Activated B cell treated with CpG ODN at 0.5 μM for 24 hours (primary cell): ENCODE measurements around the gene ZNF532. TPM values are rescaled to one million over a fixed set of nuclear protein-coding genes. Genes with fewer than 3 reads are reported as not detected.

ENCODE experiments used
- ATAC-seq: fragments of 200-7000 bp; cut with Tn5 transposase; one replicate; pipeline ENCODE4 v1.10.0; 2021; ENCODE audit warnings: low read depth, mild to moderate bottlenecking, moderate library complexity
- CTCF ChIA-PET: fragments of 350-600 bp; sonication (Branson Sonifier 250); formaldehyde crosslinking; loops from one replicate; lab custom pipeline; 2021; ENCODE audit warnings: antibody characterized with exemption; lab: Charles Lee
- POLR2A ChIA-PET: fragments of 350-600 bp; sonication (Branson Sonifier 250); formaldehyde crosslinking; loops from one replicate; lab custom pipeline; 2021; ENCODE audit warnings: antibody characterized with exemption; lab: Charles Lee
- DNase-seq: peaks from one replicate; pipeline ENCODE4 v3.0.0; 2022
- H3K27ac Mint-ChIP-seq: one replicate; pipeline ENCODE4 v1.8.0; 2020; ENCODE audit warnings: mixed read lengths
- H3K27me3 Mint-ChIP-seq: one replicate; pipeline ENCODE4 v1.8.0; 2021; ENCODE audit warnings: mixed read lengths
- H3K36me3 Mint-ChIP-seq: one replicate; pipeline ENCODE4 v1.8.0; 2021; ENCODE audit warnings: low read depth, mixed read lengths
- H3K4me1 Mint-ChIP-seq: one replicate; pipeline ENCODE4 v1.8.0; 2021; ENCODE audit warnings: mixed read lengths
- H3K4me3 Mint-ChIP-seq: one replicate; pipeline ENCODE4 v1.8.0; 2020; ENCODE audit warnings: mild to moderate bottlenecking, mixed read lengths
- H3K9me3 Mint-ChIP-seq: one replicate; pipeline ENCODE4 v1.8.0; 2020; ENCODE audit warnings: mixed read lengths
- intact Hi-C: fragments of 100-400 bp; cut with micrococcal nuclease; formaldehyde crosslinking; loops from one replicate; pipeline ENCODE4 v1.15.1; 2024
- total RNA-seq: library from RNA; stranded (reverse); gene quantifications from 2 replicates; pipeline ENCODE4 v1.2.3, GENCODE V29; 2022
- TF ChIP-seq, protein P1 (sequence below): fragments of 200-600 bp; IDR thresholded peaks from one replicate; pipeline ENCODE4 v1.8.0; 2022; ENCODE audit warnings: antibody characterized with exemption, mild to moderate bottlenecking

ZNF532 gene, protein sequence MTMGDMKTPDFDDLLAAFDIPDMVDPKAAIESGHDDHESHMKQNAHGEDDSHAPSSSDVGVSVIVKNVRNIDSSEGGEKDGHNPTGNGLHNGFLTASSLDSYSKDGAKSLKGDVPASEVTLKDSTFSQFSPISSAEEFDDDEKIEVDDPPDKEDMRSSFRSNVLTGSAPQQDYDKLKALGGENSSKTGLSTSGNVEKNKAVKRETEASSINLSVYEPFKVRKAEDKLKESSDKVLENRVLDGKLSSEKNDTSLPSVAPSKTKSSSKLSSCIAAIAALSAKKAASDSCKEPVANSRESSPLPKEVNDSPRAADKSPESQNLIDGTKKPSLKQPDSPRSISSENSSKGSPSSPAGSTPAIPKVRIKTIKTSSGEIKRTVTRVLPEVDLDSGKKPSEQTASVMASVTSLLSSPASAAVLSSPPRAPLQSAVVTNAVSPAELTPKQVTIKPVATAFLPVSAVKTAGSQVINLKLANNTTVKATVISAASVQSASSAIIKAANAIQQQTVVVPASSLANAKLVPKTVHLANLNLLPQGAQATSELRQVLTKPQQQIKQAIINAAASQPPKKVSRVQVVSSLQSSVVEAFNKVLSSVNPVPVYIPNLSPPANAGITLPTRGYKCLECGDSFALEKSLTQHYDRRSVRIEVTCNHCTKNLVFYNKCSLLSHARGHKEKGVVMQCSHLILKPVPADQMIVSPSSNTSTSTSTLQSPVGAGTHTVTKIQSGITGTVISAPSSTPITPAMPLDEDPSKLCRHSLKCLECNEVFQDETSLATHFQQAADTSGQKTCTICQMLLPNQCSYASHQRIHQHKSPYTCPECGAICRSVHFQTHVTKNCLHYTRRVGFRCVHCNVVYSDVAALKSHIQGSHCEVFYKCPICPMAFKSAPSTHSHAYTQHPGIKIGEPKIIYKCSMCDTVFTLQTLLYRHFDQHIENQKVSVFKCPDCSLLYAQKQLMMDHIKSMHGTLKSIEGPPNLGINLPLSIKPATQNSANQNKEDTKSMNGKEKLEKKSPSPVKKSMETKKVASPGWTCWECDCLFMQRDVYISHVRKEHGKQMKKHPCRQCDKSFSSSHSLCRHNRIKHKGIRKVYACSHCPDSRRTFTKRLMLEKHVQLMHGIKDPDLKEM (N-terminal part only)
- total RNA-seq: 87.4 and 106 TPM in 2 replicates

DNA sequence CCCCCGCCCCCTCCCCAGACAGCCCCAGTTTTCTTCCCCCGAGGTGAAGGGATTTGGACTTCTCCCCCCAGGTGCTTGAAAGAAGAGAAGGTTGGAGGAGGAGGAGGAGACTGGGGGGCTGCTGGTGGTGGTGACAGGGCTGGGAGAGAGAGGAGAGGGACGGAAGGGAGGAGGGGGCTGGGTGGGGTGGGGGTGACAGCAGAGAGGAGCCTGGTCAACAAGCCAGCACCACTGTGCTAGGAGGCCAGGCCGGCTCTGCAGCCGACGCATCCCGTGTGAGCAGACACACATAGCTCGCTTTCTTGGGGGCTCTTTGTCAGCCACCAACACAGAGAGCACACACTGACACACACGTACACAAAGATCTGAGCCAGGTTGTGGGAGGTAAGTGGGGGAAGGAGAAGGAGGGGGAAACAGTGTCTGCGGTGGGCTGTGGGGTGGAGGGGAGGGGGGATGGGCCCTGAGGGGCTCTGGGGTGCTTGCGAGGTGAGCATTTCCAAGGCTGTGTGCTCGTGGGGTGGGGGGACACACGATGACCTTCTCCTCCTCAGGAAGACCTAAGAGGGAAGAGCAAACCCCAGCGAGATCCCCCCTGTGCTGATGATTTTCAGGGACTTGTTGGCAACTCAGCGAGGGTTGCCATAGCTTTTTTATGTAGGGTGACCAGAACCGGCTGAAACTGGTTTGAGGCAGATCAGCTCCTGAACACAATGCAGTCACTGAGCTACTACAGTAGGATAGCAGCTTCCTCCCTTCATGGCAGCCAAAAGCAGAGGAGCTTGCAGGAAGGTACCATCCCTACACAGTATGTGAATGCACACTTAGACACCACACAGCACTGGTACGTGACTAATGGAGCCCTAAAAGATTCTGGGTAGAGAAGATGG, at the start of gene ZNF532:
Gene ZNF532, plus strand, starts transcription at position 732 of the 887 bp plus-strand sequence. CDS start 53,411 bp downstream, outside the sequence.
- H3K36me3 Mint-ChIP-seq: peaks cover 44% of the 10 kb centered on the region
- H3K4me1 Mint-ChIP-seq: peaks cover 32% of the 10 kb centered on the region
- peak within 1 kb of the TSS; percentile 63 for H3K4me3 Mint-ChIP-seq
- POLR2A ChIA-PET: interaction anchor here (0.6 to 1.7 kb wide), 11 partner anchors 8 to 111 kb away, joined by 3 to 11 read pairs (median 5); no protein-coding TSS in a partner anchor
- intact Hi-C loops: loop anchor here (2.0 to 5.0 kb wide), 3 partner anchors 32 to 273 kb away; partner anchors contain the start of gene SEC11C
- ATAC-seq: peak; percentile 15
- peak within 1 kb of the TSS; percentile 85 for H3K27ac Mint-ChIP-seq
- TF ChIP-seq, protein P1, sequence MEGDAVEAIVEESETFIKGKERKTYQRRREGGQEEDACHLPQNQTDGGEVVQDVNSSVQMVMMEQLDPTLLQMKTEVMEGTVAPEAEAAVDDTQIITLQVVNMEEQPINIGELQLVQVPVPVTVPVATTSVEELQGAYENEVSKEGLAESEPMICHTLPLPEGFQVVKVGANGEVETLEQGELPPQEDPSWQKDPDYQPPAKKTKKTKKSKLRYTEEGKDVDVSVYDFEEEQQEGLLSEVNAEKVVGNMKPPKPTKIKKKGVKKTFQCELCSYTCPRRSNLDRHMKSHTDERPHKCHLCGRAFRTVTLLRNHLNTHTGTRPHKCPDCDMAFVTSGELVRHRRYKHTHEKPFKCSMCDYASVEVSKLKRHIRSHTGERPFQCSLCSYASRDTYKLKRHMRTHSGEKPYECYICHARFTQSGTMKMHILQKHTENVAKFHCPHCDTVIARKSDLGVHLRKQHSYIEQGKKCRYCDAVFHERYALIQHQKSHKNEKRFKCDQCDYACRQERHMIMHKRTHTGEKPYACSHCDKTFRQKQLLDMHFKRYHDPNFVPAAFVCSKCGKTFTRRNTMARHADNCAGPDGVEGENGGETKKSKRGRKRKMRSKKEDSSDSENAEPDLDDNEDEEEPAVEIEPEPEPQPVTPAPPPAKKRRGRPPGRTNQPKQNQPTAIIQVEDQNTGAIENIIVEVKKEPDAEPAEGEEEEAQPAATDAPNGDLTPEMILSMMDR: no peak
- CTCF ChIA-PET: interaction anchor here (1.2 kb wide), 1 partner anchor 192 kb away, joined by 3 read pairs; no protein-coding TSS in a partner anchor
- no peaks in the 10 kb centered on the region for H3K9me3 Mint-ChIP-seq
- H3K27me3 Mint-ChIP-seq: no peaks in the 10 kb centered on the region
- no peak for DNase-seq

DNA sequence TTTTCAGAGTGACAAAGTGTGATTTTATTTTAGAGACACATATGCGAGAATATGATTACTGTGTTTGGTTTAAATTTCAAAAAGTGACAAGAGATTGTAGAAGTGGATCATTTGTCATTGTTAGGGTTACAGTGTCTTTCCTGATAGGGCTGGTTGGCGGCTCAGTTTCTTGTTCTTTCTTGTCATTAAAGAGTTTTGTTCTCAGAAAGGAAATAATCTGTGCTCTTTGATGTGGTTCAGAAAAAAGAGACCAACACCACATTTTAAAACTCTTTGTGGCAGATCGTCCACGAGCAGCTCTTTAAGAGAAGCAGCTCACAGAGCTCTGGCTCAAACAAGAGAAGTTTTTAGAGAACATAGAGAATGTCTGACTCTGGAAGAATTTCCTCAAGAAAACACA, 45.6 kb upstream of the ZNF532 start:
- no peaks in the 10 kb centered on the region for H3K4me1 Mint-ChIP-seq
- no peak overlapping the region for H3K27ac Mint-ChIP-seq
- ChIA-PET POLR2A (no interaction called here), CTCF (no interaction called here)
- DNase-seq (no peak), ATAC-seq (no peak)
- H3K4me3 Mint-ChIP-seq: no peak overlapping the region
- no peaks in the 10 kb centered on the region for H3K36me3 Mint-ChIP-seq
- H3K27me3 Mint-ChIP-seq: peaks cover 3% of the 10 kb centered on the region
- intact Hi-C loops: no loop called here
- TF ChIP-seq, protein P1: no peak
- peaks cover 2% of the 10 kb centered on the region for H3K9me3 Mint-ChIP-seq

DNA sequence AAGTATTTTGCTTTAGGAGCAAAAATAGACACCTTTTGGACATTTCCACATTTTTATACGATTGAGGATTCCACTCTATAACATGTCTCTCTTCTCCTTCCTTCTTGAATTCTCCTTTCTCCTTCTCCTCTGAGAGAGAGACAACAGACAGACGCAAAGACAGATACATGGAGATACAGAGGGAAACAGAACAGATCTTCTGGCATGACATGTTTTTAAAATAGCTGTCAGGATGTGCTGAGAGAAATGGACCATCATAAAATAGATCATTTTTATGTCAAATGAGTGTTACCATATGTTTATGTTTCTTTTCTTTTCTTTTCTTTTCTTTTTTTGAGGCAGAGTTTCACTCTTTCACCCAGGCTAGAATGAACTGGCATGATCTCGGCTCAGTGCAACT, 44.4 kb upstream of the ZNF532 start:
- ChIA-PET CTCF (no interaction called here), POLR2A (no interaction called here)
- DNase-seq: no peak
- Mint-ChIP-seq H3K27me3 (peaks cover 4% of the 10 kb centered on the region), H3K4me1 (no peaks in the 10 kb centered on the region), H3K27ac (no peak overlapping the region), H3K36me3 (no peaks in the 10 kb centered on the region), H3K9me3 (no peaks in the 10 kb centered on the region), H3K4me3 (no peak overlapping the region)
- TF ChIP-seq, protein P1: no peak
- intact Hi-C loops: no loop called here
- no peak for ATAC-seq

DNA sequence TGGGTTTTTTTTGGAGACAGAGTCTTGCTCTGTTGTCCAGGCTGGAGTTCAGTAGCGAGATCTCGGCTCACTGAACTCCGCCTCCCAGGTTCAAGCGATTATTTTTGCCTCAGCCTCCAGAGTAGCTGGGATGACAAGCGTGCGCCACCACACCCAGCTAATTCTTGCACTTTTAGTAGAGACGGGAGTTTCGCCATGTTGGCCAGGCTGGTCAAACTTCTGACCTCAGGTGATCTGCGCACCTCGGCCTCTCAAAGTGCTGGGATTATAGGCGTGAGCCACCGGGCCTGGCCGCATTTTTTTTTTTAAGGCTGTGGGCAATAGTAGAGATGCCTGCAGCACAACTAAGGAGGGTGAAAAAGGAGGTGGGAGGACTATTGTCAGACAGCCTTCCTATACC, 41.7 kb upstream of the ZNF532 start:
- DNase-seq (no peak), ATAC-seq (no peak)
- ChIA-PET CTCF (no interaction called here), POLR2A (no interaction called here)
- Mint-ChIP-seq H3K4me1 (no peaks in the 10 kb centered on the region), H3K4me3 (no peak overlapping the region), H3K27me3 (peaks cover 4% of the 10 kb centered on the region), H3K27ac (no peak overlapping the region), H3K36me3 (no peaks in the 10 kb centered on the region), H3K9me3 (peaks cover 3% of the 10 kb centered on the region)
- TF ChIP-seq, protein P1: no peak
- intact Hi-C loops: no loop called here
